Choroid plexus epithelial cell (primary cell): Measurements from ENCODE around the gene MAP3K1.
"Not testable (repeated sequence)": the region's sequence is repeated elsewhere in the genome, so short reads cannot be mapped to it uniquely, and the experiment has no call there.

Experiments
- DNase-seq: peaks from one replicate; pipeline ENCODE4 v3.0.0-alpha.2; 2010; ENCODE audit warnings: low read depth
- H3K4me3 ChIP-seq: 2 replicates; pipeline ENCODE4 v1.5.1; 2011; ENCODE audit warnings: low read depth, mild to moderate bottlenecking, control low read depth, low read length, moderate library complexity
- TF ChIP-seq, protein P1 (sequence below): conservative IDR thresholded peaks from 2 replicates; pipeline ENCODE4 v1.5.1; 2011; ENCODE audit warnings: low read depth, mild to moderate bottlenecking, control low read depth, inconsistent platforms, low read length, moderate library complexity

MAP3K1 gene

GRCh38 chr5:56814963-56815657 is at the start of gene MAP3K1:
Gene MAP3K1 (plus strand): TSS chr5:56815549. CDS start chr5:56815574, 25 bp downstream.
- TF ChIP-seq, protein P1, sequence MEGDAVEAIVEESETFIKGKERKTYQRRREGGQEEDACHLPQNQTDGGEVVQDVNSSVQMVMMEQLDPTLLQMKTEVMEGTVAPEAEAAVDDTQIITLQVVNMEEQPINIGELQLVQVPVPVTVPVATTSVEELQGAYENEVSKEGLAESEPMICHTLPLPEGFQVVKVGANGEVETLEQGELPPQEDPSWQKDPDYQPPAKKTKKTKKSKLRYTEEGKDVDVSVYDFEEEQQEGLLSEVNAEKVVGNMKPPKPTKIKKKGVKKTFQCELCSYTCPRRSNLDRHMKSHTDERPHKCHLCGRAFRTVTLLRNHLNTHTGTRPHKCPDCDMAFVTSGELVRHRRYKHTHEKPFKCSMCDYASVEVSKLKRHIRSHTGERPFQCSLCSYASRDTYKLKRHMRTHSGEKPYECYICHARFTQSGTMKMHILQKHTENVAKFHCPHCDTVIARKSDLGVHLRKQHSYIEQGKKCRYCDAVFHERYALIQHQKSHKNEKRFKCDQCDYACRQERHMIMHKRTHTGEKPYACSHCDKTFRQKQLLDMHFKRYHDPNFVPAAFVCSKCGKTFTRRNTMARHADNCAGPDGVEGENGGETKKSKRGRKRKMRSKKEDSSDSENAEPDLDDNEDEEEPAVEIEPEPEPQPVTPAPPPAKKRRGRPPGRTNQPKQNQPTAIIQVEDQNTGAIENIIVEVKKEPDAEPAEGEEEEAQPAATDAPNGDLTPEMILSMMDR = no peak
- DNase-seq = peak; percentile 65
- peak within 1 kb of the TSS; percentile 76 for H3K4me3 ChIP-seq

DNA sequence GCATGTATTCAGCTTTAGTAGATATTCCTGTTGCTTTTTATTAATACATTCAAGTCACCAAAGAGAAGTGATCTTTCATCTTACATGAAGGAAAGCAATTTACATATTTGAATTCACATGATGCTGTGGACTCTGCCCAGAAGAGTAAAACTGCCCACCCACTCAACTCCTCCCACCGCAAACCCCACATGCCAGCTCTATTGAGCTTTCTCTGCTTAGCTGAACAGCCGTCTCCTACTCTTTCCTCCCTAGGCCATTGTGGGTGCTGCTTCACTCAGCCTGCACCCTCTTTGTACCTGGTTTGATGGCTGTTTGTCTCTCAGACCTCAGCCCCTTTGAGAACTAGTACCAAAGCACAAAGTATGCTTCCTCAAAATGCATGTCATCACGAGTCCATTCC is 48.4 kb upstream of the MAP3K1 start:
- DNase-seq = no peak
- TF ChIP-seq, protein P1 = no peak

DNA sequence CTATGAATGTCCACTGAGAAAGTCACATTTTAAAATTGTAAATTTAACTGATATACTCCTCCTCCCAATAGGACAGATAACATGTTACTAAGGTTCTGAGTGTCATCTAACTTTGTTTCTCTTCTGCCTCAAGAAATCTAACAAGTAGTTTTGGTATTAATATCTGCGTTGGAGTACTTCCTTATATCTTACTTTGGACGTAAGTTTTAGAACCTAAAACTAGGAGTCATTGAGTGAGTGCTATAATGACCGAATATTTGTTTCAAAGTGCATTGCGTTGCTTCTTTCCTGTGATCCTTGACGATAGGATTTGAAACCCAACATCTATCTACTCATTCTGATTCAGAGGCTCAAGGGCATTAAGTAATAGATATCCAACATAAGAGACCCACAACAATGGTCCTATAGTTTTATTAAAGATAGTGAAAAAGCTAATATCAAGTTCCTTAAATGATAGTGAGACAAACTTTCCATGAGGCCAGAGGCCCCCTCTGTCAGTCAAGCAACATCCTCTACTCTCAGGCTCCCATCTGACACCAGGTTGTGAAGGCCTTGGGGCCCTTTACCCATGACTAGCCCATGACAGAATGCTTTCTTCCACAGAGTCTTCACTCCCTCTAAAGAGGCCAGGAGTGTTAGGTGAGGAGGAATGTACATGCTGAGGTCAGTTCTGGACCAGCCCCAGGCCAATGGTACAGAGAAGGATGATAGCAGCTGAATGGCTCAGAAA is 45.3 kb upstream of the MAP3K1 start:
- H3K4me3 ChIP-seq = no peak overlapping the region
- TF ChIP-seq, protein P1 = no peak
- no peak for DNase-seq

More for the DNA sequence above, 48.4 kb upstream of the MAP3K1 start:
- H3K4me3 ChIP-seq = no peak overlapping the region

GRCh38 chr5:56772767-56773166 is 42.6 kb upstream of the MAP3K1 start:
- TF ChIP-seq, protein P1 = no peak
- H3K4me3 ChIP-seq = no peak overlapping the region
- no peak for DNase-seq

DNA sequence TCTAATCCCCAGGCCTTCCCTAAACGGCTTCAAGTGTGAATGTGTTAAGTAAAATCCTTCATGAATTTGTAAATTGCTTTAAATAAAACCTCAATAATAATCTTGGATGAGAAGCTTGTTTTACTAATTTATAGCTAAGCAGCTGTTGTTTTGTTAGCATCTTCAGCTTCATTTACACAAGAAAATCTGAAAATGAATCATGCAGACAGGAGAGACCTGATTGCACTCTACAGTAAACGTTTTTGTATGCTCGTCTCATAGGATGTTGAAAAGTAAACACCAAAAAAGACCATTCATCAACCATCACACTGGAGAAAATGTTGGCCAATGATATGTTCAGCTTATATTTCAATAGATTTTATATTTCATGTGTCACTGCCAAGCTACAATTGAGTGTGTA is 40.4 kb upstream of the MAP3K1 start:
- TF ChIP-seq, protein P1 = no peak
- no peak overlapping the region for H3K4me3 ChIP-seq
- no peak for DNase-seq

GRCh38 chr5:56776212-56776846 is 39.0 kb upstream of the MAP3K1 start:
- H3K4me3 ChIP-seq, DNase-seq: not testable (repeated sequence)

DNA sequence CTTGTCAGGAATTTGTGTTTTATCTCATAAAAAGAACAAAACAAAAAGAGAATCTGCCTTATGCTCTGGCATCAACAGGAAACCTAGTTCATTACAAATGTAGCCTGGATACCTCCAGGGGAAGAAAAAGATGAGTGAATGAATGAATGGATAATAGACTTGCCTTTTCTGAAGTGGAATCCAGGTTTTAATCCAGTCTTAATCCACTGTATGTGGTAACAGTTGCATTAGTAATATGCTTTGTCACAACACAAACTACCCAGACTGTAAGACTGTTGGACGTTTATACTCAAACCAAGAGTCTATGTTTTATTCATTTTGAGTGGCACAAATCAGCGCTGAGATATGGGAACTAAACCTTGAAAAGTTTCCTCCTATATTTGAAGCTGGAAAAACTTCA is 32.1 kb upstream of the MAP3K1 start:
- H3K4me3 ChIP-seq = no peak overlapping the region
- TF ChIP-seq, protein P1 = no peak
- DNase-seq = no peak
